Superior temporal gyrus (tissue), 1 donor: Measurements from ENCODE around the gene SF3B4.

Experiments used
- DNase-seq: peaks from one replicate; pipeline ENCODE4 v3.0.0-alpha.2; 2016; ENCODE audit errors: extremely low spot score

SF3B4 gene

DNA sequence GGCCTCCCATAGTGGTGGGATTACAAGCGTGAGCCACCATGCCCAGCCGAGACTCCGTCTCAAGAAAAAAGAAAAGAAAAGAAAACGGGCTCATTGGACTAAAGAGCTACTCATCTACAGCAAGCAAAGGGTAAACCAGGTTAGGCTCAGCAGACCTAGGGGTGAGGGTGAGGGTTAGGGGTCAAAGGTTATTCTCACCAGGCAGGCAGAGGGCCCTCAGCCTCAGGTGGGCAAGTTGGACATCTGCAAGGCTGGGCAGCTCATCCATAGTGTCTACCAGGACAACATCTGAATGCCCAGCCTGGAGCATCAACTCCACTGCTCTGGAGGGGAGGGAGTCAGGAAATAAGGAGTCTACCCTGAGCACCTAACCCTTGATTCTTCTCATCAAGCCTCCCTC, 5.6 kb upstream of the SF3B4 start:
- DNase-seq = no peak

DNA sequence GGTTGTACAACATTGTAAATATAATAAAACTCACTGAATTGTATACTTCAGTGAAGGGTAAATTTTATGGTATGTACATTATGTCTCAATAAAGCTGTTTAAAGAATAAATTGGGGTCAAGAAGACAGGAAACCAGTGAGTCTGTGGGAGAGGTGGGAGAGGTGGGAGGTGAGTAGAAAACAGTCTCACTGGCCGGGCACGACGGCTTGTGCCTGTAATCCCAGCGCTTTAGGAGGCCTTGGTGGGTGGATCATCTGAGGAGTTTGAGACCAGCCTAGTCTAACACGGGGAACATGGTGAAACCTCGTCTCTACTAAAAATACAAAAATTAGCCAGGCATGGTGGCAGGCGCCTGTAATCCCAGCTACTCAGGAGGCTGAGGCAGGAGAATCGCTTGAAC, 4.9 kb upstream of the SF3B4 start:
- no peak for DNase-seq

DNA sequence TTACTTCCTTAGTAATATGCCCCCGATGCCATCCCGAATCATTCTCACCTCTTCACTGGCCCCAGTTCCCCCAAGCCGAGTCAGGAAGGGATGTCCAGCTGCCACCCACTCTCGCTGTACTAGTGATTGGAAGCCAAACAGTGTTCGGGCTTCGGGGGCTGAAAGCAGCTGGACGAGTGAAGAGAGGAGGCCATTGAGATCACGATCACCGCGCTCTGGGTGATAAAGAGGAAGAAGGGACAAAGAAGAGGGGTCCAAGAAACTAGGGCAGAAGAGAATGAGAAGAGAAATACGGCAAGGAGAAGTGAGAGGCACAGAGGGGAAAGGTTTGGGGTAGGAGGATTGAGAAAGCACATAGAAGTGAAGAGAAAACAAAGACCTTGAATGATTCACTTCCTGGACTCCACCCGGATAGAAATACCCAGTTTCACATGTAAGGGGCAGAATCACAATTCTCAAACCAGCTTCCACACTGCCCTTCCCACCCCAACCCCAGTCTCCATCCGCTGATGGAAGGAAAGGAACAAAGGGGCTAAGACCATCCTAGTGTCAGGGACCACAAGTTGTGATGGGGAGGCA, 3.7 kb upstream of the SF3B4 start:
- DNase-seq = no peak

DNA sequence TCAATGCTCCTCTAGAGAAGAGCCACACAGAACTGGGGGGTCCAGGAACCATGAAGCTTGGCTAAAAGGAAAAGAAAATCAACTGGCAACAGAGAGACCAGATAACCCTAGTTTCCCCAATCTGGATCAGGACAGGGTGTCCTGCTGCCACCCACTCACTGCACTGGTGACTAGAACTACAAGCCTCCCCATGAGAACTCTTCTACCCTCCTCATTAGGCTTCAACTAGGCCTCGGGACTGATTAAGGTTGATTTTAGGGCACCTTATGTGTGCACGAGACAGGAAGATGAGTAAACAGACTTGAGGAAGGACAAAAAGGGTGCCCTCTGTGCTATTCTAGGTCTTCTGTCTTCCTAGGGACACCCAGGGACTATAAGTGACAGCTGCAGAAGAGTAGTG, 2.3 kb upstream of the SF3B4 start:
- DNase-seq = no peak

DNA sequence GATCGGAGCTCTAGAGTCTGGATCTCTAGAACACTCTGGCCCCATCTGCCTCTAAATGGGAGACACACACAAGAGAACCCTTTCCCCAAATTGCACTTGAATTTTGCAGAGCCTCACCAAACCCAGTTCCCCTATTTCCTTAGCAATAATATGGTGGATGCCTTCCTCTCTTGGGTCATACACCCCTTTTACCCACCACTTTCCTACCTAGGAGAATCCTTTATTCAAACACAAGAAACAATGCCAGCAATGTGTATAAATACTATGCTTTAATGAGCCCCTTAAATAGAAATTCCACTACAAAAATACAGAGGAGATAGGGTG, 760 bp upstream of the SF3B4 start:
- no peak for DNase-seq

DNA sequence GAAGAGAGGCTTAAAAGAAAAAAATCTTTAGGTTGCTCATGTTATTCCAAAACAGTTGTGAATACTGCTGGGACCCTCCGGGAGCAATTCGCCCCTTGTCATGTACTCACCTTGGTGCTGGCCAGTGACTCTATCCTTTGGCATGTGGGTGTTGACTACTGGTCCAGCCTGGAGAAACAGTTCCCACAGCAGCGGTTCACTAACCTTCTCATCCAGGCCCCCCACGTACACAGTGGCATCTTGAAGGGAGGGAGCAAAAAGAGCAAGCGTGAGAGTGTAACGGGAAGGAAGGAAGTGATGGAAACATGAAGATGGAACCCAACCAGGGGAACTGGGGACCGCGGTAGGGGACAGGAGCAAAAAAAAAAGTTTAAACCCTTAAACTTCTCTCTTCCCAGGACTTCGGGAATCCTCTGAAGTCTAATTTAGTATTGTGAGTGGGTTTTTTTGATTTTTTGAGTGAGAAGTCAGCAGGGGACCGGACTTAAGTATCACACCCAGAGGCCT, 494 bp downstream of the SF3B4 start:
- no peak for DNase-seq

DNA sequence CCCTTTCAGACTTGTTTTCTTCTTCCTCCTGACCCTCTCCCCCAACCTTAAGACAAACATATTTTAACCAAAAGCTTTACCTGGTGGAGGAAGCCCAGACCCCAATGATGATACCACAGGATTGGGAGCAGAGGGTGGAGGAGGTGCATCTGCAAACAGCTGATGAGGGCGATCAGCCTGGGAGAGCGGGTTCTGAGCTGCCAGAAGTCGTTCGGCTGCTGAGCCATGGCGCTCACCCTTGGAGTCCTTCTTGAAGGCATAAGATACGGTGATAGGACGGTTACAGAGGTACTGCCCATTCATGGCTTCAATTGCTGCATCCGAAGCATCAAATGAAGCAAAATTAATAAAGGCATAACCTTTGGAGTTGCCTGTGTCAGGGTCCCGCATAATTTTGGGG, 1.3 kb downstream of the SF3B4 start:
- no peak for DNase-seq

DNA sequence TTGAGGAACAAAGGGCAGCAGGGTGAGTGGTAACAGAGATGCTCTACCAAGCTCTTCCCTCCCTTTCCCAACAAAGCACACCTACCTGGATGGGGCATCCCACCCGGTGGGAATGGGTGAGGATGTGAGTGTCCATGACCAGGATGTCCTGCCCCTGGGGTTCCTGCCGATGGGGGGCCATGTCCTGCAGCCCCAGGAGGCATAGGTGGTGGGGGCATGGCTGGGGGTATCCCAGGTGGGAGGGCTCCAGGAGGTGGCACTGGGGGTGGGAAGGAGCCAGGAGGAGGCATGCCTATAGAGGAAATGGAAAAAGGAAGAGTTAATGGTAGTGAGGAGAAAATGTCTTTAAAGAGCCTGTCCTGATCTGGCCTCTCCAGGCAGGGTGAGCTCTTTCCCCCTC, 1.9 kb downstream of the SF3B4 start:
- DNase-seq = no peak

DNA sequence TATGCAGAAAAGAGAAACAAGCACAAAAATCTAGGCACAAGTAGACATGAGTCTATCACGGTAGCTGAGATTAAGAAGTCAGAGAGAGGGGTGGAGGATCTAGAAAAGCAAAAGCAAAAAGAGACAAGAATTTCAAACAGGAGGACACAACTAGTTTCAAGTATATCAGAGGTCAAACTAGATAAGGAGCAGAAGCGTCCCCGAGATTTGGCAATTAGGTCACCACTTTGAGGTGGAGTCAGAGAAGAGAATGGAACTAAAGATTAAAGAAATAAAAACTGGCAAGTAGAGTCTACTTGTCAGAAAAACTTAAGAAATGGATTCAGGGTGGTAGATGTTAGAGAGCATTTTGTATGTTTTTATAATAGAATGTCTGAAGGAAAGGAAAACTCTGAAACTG, 2.3 kb downstream of the SF3B4 start:
- no peak for DNase-seq

DNA sequence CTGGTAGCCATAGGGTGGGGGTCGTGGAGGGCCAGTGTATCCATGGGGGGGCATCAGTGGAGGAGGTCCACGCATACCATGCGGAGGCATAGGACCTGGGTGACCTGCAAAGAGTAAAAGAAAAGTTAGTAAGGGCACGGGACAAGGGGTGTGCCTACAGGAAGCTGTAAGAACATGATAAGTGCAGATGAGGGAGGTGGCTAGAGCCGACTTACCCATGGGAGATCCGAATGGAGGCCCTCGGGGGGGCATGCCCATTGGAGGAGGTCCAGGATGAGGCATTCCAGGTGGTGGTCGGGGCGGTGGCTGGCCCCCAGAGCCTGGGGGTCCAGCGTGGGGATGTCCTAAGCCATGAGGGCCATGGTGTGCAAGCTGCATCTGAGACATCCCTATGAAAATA, 4.0 kb downstream of the SF3B4 start:
- no peak for DNase-seq

DNA sequence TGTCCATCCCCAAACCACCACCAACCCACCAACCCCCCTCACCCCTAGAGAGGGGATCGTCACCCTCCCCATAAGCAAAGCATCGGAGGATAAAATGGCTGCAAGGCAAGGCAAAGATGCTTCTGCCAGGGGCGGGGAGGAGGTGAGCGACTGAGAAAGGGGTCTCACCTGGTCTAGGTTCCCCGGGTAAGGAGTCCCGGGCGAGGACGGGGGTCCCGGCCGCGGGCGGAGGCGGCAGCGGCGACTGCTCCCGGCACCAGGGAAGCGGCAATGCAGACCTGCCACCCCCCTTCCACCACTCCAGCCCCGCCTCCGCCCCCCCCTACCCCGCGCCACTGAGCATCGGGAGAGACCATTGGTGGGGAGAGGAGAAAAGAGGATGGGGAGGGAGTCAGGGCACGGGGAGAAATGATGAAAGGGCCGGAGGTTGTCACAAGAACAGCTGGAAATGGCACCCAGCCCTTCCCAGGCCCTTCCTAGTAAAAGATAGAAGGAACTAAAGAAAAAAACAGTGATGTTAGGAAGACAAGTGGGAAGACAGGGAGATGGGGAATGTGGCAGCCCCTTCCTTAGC, 9.9 kb downstream of the SF3B4 start, which contains the start of gene SV2A:
SV2A (minus strand) TSS at position 274 of the 574 bp plus-strand sequence. CDS start 4,004 bp downstream, outside the sequence.
- DNase-seq = peak; percentile 72

DNA sequence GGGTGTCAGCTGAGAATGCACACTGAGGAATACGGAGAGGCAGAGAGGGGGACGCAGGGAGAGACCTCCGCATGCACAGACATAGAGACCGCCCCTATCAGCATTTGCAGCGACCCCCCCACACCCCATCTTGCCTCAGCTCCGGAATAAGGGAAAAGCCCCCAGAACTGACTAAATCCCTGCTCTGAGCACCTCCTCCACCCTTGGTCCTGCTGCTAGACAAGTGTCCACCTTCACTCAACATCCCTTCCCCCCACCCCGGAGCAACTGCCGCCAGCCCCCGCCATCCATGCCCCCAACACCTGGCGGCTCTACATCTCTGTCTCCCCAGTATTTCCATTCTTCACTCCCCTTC, 10.7 kb downstream of the SF3B4 start:
- no peak for DNase-seq

DNA sequence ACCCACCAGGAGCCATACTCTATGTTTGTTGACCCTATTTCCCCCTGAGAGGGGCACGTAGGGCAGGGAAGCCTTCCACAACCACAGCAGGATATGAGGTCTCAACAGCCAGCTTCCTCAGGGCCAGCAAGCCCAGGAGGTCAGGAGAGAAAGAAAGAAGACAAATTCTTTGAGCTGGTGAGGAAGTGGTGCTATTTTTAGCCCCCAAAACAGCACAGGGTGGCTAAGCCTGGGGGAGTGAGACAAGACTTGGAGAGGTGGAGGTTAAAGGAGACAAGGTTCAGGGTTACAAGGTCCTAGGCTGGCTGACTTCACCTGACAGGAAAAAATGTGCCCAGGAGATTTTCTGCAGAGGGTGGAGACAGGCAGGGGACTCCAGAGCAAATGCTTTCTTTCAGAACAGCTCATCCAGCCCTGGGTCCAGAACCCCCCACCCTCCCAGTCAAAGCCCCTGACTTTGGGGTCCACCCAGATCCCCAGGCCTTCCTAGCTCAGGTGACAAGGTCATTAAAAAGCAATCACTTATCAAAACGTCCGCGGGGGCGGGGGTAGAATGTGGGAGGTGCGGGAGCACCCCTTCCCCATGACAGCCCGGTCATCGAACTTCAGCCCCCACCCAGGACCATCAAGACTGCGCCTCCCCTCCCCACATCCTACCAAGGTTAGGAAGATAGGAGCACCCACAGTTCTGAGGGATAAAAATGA, 11.3 kb downstream of the SF3B4 start:
- DNase-seq = no peak

DNA sequence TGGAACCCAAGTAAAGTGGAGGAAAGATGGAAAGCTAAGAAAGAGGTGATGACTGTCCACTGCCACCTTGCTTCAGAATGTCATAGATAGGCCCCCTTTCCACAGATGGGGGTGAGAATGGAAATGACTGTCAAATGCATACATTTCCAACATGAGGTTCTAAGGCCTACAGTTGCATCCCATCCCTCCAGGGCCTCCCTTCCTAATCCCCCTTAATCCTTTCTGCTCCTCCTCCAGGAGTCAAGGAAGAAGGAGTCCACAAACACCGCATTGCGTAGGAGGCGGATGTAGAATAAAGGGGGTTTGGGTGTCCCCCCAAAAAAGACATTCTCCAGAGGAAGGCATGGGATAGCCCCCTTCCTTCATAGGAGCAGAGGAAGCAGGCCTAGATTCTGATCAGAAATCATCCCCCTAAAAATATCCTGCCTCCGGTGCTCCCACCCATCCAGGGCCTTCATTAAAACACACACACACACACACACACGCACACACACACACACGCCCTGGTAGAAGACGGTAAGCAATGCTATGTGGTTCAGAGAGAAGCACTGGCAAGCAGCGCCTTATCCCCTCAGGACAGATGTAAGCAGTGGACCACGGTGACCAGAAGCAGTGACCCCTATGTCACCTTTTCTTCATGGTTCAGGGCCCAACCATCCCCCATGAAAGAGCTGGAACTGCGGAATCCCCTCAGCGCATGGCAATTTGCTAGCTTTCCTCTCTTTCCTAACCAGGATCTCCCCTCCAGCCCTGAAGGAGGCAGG, 12.0 kb downstream of the SF3B4 start:
- no peak for DNase-seq

DNA sequence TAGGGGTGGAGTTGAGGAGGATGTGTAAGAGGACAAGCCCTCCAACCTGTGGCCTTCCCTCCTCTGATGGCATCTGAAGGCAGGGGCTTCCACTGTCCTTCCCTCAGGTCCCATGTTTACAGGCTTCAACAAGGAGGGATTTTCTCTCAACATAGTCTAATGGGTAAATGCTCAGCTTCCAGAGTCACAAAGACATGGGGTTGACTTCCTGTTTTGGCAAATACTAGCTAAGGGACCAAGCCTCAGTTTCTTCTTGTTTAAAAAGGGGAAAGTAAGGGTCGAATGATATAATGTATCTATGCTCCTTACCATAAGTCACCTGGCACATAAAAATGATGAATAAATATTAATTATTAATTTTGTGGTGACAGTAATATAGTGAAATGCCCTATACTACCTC, 13.1 kb downstream of the SF3B4 start:
- no peak for DNase-seq

DNA sequence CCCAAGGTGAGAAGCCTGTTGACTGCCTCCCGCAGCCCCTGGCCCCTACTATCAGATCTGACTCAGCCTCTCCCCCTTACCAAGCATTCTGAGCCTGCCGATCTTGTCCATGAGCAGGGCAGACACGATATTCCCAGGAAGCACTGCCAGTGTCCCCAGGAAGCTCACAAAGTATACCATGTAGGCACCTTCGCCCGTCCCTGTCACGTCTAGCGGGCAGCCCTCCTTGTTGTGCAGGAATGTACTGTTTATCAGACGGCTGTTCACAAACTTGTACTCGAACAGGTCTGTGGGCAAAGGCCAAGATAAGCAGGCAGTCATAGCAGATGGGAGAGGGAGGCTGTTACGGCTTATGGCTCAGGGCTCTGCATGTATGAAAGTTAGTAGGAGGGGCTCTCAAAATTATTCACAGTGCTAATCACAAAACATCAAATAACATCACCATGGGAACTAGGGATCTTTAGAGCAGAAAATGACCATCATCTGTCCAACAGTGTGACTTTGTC, 21.0 kb downstream of the SF3B4 start:
- DNase-seq = no peak

DNA sequence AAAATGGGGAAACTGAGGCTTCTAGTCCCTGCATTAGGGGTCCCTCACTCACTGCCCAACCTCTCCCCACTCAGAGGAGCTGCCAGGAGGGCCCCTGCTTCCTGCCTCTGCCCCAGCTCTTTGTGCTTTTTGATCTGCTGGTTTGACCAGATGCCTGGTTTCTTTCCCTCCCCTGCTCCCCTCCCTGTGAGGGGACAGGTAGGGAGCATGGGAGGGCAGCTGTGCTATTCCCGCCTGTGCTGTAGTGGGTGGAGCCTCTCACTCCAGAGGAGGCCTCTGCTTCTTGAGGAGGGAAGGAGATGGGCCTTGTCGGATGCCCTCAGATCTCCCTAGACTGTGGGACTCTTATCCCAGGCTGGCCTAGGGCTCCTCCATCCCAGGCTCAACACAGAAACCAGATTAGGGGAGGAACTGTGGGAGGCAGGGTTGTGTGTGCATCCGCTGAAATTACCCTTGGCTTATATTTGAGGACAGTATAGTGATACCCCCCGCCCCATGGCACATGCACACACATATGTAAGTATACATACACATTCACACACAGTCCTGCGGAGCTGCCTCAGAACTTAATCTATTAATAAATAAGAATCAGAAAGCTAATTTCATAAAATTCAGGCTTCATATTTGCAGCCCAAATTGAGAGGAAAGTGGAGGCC, 23.6 kb downstream of the SF3B4 start:
- no peak for DNase-seq

DNA sequence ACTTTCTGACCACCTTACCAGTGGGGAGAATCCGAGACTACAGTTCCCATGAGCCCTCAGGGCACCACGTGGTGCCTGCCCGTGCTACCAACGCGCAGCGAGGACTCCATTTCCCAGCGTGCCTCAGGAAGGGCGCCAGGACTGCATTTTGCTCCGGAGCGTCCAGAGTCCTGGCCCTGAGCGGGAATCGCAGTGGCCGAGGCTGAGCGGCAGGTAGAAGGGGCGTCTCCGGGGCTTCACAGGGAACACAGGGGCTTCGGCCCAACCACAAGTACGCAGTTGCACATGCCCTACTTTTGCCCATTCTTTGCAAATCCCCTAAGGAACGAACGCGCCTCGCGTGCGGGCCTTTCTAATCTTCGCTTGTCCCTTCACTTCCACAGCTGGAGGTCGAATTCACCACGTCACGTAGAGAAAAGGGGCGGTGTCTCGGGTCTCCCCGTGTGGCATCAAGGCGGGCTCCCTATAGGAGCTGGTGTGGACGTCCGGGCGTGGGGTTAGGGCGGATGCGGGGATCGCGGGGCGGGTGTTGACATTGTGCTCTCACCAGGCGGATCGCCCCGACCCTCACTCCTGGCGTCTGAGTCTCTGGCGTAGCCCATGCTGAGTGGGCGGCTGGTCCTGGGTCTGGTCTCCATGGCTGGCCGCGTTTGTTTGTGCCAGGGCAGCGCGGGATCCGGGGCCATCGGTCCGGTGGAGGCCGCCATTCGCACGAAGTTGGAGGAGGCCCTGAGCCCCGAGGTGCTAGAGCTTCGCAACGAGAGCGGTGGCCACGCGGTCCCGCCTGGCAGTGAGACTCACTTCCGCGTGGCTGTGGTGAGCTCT, 27.9 kb downstream of the SF3B4 start, which contains the start of gene BOLA1:
BOLA1 (plus strand) TSS at position 109 of the 825 bp plus-strand sequence; CDS start at position 601, 492 bp downstream.
- peak; percentile 99 for DNase-seq

DNA sequence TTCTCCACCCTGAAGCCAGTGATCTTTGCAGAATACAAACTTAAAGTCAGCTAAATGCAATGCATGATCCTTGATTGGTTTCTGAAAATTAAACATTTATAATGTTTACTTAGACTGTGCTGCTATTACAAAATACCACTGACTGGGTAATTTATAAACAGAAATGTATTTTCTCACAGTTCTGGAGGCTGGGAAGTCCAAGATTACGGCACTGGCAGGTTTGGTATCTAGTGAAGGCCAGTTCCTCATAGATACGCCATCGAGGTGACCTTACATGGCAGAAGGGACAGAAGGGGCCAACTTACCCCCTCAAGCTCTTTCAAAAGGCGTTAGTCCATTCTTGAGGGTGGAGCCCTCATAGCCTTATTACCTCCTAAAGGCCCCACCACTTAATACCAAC, 31.0 kb downstream of the SF3B4 start:
- DNase-seq = no peak

DNA sequence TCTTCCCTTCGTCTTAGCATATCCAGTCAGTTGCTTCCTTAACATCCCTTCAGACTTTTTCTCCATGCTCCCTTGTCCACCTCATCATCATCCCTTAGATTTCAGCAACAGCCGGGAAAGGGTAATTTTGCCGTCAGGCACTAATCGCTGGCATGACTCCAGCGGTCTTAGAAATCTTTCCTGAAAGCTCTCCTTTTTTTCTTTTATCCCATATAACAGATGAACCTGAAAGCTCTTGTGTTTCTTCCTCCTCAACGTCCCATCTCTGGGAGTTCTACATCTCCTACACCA, 38.7 kb downstream of the SF3B4 start:
- no peak for DNase-seq
